Kidney (tissue), 14 donors: ENCODE measurements around the gene IER2. TPM values are rescaled to one million over a fixed set of nuclear protein-coding genes. Genes with fewer than 3 reads are reported as not detected.
"Not testable (repeated sequence)": the region's sequence is repeated elsewhere in the genome, so short reads cannot be mapped to it uniquely, and the experiment has no call there.

Experiments used
- DNase-seq, 5 donors: peaks; one replicate each; pipeline ENCODE4 v3.0.0-alpha.2; 2013 to 2020
- FAIRE-seq: peaks from 2 replicates; lab custom pipeline; 2012; peaks lifted over from hg19 to GRCh38; lab: Jason Lieb, UNC
- H3K27ac ChIP-seq, 2 donors: one replicate each; pipeline ENCODE4 v1.7.0; 2013; ENCODE audit warnings: low read depth in 2 of 2, low read length in 2 of 2, inconsistent platforms in 1 of 2
- H3K27me3 ChIP-seq: one replicate; pipeline ENCODE4 v1.7.1; 2013; ENCODE audit warnings: low read length, inconsistent platforms; ENCODE audit not compliant: control insufficient read depth, insufficient read depth
- H3K36me3 ChIP-seq, 3 donors: one replicate each; pipeline versions ENCODE4 v1.7.0 to v1.7.1; 2013; ENCODE audit warnings: low read length in 3 of 3, control low read depth in 1 of 3, inconsistent platforms in 1 of 3; ENCODE audit not compliant: insufficient read depth in 3 of 3, control insufficient read depth in 2 of 3
- H3K4me1 ChIP-seq, 3 donors: one replicate each; pipeline versions ENCODE4 v1.7.0 to v1.7.1; 2013; ENCODE audit warnings: low read length in 3 of 3, inconsistent platforms in 1 of 3, low read depth in 1 of 3; ENCODE audit not compliant: control insufficient read depth in 2 of 3, insufficient read depth in 2 of 3
- H3K4me3 ChIP-seq, 3 donors: one replicate each; pipeline versions ENCODE4 v1.7.0 to v1.8.1; 2013; ENCODE audit warnings: low read length in 3 of 3, control low read depth in 1 of 3, inconsistent platforms in 1 of 3
- H3K9ac ChIP-seq, 3 donors: one replicate each; pipeline versions ENCODE4 v1.7.0 to v1.7.1; 2013; ENCODE audit warnings: low read length in 3 of 3, control low read depth in 1 of 3, inconsistent platforms in 1 of 3
- H3K9me3 ChIP-seq, 3 donors: one replicate each; pipeline versions ENCODE4 v1.7.0 to v1.7.1; 2013; ENCODE audit warnings: low read length in 3 of 3, control low read depth in 1 of 3, inconsistent platforms in 1 of 3; ENCODE audit not compliant: control insufficient read depth in 2 of 3, insufficient read depth in 1 of 3
- CTCF ChIP-seq: IDR thresholded peaks from 3 replicates; pipeline ENCODE4 v1.5.1; 2012; ENCODE audit warnings: mild to moderate bottlenecking, moderate library complexity, borderline replicate concordance; ENCODE audit not compliant: insufficient read depth; ENCODE audit errors: extremely low read depth
- intact Hi-C: fragments of 100-400 bp; cut with DNase I; formaldehyde crosslinking; loops from one replicate; pipeline ENCODE4 v1.11.1; 2022
- polyA plus RNA-seq: library from polyadenylated mRNA; stranded (reverse); fragments of 350-450 nt; fragmentation: Illumina TruSeq; extraction: RNeasy Lipid Tissue Mini Kit (QIAGEN cat#74804); gene quantifications from one replicate; pipeline ENCODE4 v1.2.3, GENCODE V29; 2014; ENCODE audit warnings: low read depth, low replicate concordance; ENCODE audit not compliant: insufficient read depth
- total RNA-seq: library from RNA; stranded (reverse); fragmentation: NEBNext Ultra II Directional; extraction: Animal tissue kit (Norgen Biotek cat#: 25700); gene quantifications from one replicate; pipeline ENCODE4 v1.2.1, GENCODE V29; 2021
- donor health status: control.
- donor health status: control.
- donor health status: control.
- donor health status: control.
- donor health status: control.
- donor health status: DM: yes; HTN: yes; CAD: no.
- donor health status: Normal renal cell carcinoma (clear cell type).

IER2 gene
- total and polyA plus RNA-seq, 2 donors from 2014 or later, result 73.9 to 96.7 TPM

DNA sequence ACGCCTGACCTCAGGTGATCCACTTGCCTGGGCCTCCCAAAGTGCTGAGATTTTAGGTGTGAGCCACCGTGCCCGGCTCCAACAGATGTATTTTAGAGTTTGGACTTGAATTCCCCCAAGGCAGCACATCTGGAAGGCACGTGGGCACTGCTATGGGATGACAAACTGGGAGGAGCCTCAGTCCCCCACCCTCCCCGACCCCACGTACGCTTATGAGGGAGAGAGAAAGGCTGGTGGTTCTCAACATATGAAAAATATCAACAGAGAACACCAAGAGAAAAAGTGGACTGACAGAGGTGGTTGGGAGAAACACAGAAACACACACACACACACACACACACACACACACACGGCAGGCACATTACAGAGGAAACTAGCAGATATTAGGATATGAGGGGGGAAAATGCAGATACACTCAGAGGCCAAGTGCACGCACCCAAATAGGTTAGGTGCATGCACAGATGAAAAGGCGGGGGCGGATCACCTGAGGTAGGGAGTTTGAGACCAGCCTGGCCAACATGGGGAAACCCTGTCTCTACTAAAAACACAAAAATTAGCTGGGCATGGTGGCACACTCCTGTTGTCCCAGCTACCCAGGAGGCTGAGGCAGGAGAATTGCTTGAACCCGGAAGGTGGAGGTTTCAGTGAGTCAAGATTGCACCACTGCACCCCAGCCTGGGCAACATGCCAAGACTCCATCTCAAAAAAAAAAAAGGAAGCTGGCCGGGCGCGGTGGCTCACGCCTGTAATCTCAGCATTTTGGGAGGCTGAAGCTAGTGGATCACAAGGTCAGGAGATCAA is 3.2 kb upstream of the IER2 start:
- no peak for FAIRE-seq
- Histone ChIP-seq H3K27me3 (no peaks in the 10 kb centered on the region), H3K9ac (no peak overlapping the region), H3K4me1 (peaks cover 0 to 7% (median 0%) of the 10 kb centered on the region in 3 donors), H3K27ac (no peak overlapping the region), H3K4me3 (no peak overlapping the region), H3K9me3 (no peaks in the 10 kb centered on the region), H3K36me3 (peaks cover 0 to 2% (median 0%) of the 10 kb centered on the region in 3 donors)
- no peak for TF ChIP-seq CTCF
- intact Hi-C loops, result no loop called here
- DNase-seq, result no peak

GRCh38 chr19:13149173-13149627 is 1.0 kb upstream of the IER2 start:
- peak overlapping the region; percentile 30 to 68 (median 61) for H3K9ac ChIP-seq
- H3K27ac ChIP-seq, H3K9me3 ChIP-seq, H3K36me3 ChIP-seq, H3K27me3 ChIP-seq, FAIRE-seq, H3K4me1 ChIP-seq, intact Hi-C loops: not testable (repeated sequence)
- peak overlapping the region; percentile 73 to 84 (median 81) for H3K4me3 ChIP-seq
- DNase-seq, result peak in 1 of 5 donors; percentile 83

- FAIRE-seq, result no peak
- Histone ChIP-seq H3K9ac (peak overlapping the region; percentile 30 to 68 (median 61)), H3K4me1 (peaks cover 0 to 7% (median 0%) of the 10 kb centered on the region in 3 donors), H3K4me3 (peak overlapping the region; percentile 81 to 98 (median 84)), H3K36me3 (no peaks in the 10 kb centered on the region), H3K9me3 (no peaks in the 10 kb centered on the region), H3K27ac (peak overlapping the region; percentile 98 to 100), H3K27me3 (no peaks in the 10 kb centered on the region)
- no peak for TF ChIP-seq CTCF
- peak; percentile 70 to 89 (median 76) for DNase-seq
- intact Hi-C loops, result no loop called here
These were observed 504 bp upstream of the IER2 start for GRCh38 chr19:13149628-13150186.

DNA sequence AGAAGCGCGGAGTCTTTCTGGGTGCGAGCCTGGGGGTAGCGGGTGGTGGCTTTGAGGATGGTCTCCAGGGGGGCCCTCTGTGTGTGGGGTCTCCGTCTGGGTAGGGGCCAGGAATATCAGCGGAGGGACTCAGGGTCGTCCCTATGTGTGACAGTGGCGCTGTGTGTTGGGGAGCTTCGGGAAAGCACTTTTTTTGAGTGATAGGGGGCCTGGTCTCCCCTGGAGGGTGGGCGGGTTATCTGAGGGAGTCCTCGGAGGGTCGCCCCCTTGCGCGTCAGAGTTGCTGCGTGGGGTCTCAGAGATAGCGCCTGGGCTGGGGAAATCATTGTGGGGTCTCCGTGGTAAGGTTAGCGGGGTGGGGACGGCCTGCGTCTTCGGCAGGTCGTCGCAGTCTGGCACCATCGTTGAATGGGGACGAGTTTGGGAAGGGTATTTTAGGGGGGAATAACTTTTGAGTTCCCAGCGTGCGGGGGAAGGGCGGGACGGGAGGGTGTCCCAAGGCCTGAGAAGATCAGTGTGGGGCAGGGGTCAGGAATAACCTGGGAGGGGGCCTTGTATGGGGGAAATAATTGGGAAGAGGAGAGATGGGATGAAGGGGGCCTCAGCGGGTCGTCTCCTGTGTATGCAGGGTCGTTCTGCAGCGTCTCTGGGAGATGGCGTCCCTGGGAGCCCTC is 857 bp downstream of the IER2 start:
- Histone ChIP-seq H3K4me3 (peak overlapping the region; percentile 84 to 98 (median 96)), H3K9me3 (no peaks in the 10 kb centered on the region), H3K36me3 (no peaks in the 10 kb centered on the region), H3K9ac (peak overlapping the region; percentile 95 to 100 (median 98)), H3K27me3 (no peaks in the 10 kb centered on the region), H3K27ac (peak overlapping the region; percentile 98 to 100), H3K4me1 (peaks cover 0 to 12% (median 0%) of the 10 kb centered on the region in 3 donors)
- peak in 2 of 5 donors; percentile 24 to 68 for DNase-seq
- FAIRE-seq, result no peak
- TF ChIP-seq CTCF, result no peak
- intact Hi-C loops, result no loop called here
